NCI-H2029 treated with DMSO at 0.1 percent for 48 hours (cell line): ENCODE data around the gene TUSC2.

Experiments
- DNase-seq: peaks from one replicate; lab custom pipeline; 2025; lab: John Stamatoyannopoulos, UW

TUSC2 gene

GRCh38 chr3:50327943-50328691 lies at the start of gene TUSC2:
TUSC2 (minus strand) TSS chr3:50328223; CDS start chr3:50328099, 124 bp downstream.
- DNase-seq, result peak; percentile 43

- DNase-seq, result no peak
Observed at GRCh38 chr3:50375258-50375931, 47.4 kb upstream of the TUSC2 start.

GRCh38 chr3:50374363-50375257 lies 46.6 kb upstream of the TUSC2 start:
- DNase-seq, result no peak

GRCh38 chr3:50373146-50374051 lies 45.4 kb upstream of the TUSC2 start:
- no peak for DNase-seq

GRCh38 chr3:50372349-50372748 lies 44.3 kb upstream of the TUSC2 start:
- no peak for DNase-seq

- no peak for DNase-seq
Observed at GRCh38 chr3:50371133-50371685, 43.2 kb upstream of the TUSC2 start.

- DNase-seq, result no peak
Observed at GRCh38 chr3:50370594-50370993, 42.6 kb upstream of the TUSC2 start.

- DNase-seq, result no peak
Observed at GRCh38 chr3:50369012-50369670, 41.1 kb upstream of the TUSC2 start.

- no peak for DNase-seq
Observed at GRCh38 chr3:50365842-50366220, 37.8 kb upstream of the TUSC2 start.

- peak; percentile 16 for DNase-seq
Observed at GRCh38 chr3:50365080-50365841, 37.2 kb upstream of the TUSC2 start.

- DNase-seq, result no peak
Observed at GRCh38 chr3:50364573-50365079, 36.6 kb upstream of the TUSC2 start.

GRCh38 chr3:50359760-50360110 lies 31.7 kb upstream of the TUSC2 start:
- no peak for DNase-seq

GRCh38 chr3:50358911-50359759 lies 31.1 kb upstream of the TUSC2 start, which contains the start of gene TMEM115:
TMEM115 (minus strand) TSS chr3:50359521; CDS start chr3:50359063, 458 bp downstream.
- DNase-seq, result peak; percentile 73

- DNase-seq, result no peak
Observed at GRCh38 chr3:50358355-50358910, 30.4 kb upstream of the TUSC2 start.

- DNase-seq, result no peak
Observed at GRCh38 chr3:50357481-50357880, 29.5 kb upstream of the TUSC2 start.

- no peak for DNase-seq
Observed at GRCh38 chr3:50356553-50356952, 28.5 kb upstream of the TUSC2 start.

- DNase-seq, result no peak
Observed at GRCh38 chr3:50355829-50356552, 28.0 kb upstream of the TUSC2 start.

GRCh38 chr3:50354850-50355249 lies 26.8 kb upstream of the TUSC2 start:
- DNase-seq, result no peak
